ENCODE measurements around the gene PANK4.

DNA sequence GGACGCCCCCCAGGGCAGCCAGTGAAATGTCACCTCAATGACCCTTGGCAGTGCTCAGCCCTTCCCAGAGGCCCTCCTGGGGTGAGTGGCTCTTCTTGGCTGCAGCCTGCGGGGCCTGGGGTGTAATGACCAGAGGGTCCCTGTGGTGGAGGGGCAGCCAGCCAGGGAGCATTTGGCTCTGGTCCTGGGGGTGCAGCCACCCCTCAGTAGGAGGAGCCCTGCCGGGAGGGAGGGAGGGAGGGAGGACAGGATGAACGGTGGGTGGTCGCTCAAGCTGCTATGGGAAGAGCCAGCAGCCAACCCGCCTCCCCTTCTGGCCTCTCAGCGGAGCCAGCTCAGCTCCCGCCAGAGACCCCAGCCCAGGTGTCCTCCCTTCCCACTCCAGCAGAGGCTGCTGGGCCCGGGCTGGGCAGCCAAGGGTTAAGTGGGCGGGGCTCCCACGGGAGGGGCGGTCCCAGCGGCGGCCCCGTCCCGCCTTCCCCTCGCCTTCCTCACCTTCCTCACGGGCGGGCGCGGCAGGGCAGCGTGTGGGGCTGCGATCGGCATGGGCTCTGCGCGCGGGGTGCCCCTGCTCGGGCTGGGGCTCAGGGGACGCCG, 59.3 kb downstream of the PANK4 start:
- TF ChIP-seq, protein P1, sequence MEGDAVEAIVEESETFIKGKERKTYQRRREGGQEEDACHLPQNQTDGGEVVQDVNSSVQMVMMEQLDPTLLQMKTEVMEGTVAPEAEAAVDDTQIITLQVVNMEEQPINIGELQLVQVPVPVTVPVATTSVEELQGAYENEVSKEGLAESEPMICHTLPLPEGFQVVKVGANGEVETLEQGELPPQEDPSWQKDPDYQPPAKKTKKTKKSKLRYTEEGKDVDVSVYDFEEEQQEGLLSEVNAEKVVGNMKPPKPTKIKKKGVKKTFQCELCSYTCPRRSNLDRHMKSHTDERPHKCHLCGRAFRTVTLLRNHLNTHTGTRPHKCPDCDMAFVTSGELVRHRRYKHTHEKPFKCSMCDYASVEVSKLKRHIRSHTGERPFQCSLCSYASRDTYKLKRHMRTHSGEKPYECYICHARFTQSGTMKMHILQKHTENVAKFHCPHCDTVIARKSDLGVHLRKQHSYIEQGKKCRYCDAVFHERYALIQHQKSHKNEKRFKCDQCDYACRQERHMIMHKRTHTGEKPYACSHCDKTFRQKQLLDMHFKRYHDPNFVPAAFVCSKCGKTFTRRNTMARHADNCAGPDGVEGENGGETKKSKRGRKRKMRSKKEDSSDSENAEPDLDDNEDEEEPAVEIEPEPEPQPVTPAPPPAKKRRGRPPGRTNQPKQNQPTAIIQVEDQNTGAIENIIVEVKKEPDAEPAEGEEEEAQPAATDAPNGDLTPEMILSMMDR (IDR thresholded peaks at IDR 0.05): no peak
- TF ChIP-seq POLR2A (IDR thresholded peaks at IDR 0.05): no peak

Measured in body of pancreas (tissue), 4 donors.